Left renal cortex interstitium (tissue), 4 donors: ENCODE data around the gene SORBS1. TPM values are rescaled to one million over a fixed set of nuclear protein-coding genes. Genes with fewer than 3 reads are reported as not detected.

Source experiments
- DNase-seq, 4 donors: peaks; one replicate each; pipeline ENCODE4 v3.0.0-alpha.2; 2013; ENCODE audit warnings: low read depth in 4 of 4, low spot score in 2 of 4, missing footprints in 1 of 4
- polyA plus RNA-seq, 4 donors: library from polyadenylated mRNA; unstranded; fragments of 120-200 nt; gene quantifications; one replicate each; pipeline ENCODE4 v1.2.1, GENCODE V29; 2013; ENCODE audit not compliant: insufficient read length in 4 of 4

The SORBS1 gene
- polyA plus RNA-seq, 4 donors, result 26.1 to 37.8 (median 29.2) TPM

DNA sequence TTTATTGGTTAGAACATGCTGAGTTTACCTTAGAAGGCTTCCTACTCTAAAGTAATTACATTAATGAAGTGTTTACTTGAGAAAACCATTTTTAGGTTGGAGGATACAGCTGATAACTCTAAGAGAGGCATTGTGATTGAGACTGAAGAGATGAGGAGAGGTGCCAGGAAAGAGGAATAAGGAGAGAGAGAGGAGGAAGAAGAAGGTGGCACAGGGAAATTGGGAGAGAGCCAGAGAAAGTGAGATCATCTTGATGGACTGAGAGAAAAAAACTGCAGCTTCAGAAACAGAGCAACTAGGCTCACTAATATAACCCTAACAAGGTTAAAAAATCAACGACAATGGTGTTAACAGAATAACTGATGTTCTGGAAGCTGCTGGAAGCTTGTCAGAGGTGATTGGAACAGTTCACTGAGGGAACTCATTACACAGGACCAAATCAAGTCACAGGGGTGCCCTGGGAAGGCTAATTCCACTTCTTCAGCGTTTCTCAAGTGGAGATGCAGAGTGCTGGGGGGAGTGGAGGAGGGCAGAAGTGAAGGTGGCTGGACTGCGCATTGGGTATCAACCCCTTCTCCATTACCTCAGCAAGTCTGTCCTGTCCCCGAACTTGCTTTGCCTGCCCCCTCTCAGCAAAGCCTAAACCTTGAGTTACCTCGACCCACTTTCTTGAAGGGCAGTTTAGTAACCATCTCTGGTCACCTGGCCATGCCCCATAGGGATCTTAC is 6.9 kb upstream of the SORBS1 start:
- no peak for DNase-seq

GRCh38 chr10:95566136-95566535 is 5.0 kb upstream of the SORBS1 start:
- no peak for DNase-seq

- no peak for DNase-seq
These were observed 4.2 kb upstream of the SORBS1 start for GRCh38 chr10:95565336-95565735.

- no peak for DNase-seq
These were observed 3.1 kb upstream of the SORBS1 start for GRCh38 chr10:95564291-95564690.

DNA sequence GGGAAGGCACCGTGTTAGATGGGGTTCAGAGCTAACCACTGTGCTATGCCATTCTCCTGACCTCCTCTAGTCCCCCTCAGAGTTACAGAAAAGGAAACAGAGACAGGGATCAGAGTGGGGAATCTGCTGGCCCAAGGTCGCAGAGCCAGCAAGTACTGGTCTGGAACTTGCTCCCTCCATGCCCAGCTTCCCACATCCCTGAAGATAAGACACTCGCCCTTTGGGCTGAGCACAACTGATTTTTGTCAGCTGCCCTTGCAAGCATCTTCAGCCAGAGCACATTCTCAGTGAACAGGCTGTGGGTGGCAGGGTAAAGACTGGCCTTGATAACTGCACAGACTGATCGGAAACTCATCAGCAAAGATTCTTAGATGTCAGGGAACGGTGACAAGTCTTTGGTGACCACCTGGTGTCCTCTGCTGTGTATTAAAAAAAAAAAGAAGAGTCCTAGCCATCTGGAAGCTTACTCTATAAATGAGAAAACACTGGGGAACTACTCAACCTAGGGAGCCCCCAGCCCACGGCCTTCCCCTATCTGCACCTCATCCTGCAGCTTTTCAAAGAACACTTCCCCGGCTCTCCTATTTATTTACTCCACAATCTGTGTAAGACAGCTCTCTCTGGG is 1.3 kb upstream of the SORBS1 start:
- DNase-seq, result no peak

DNA sequence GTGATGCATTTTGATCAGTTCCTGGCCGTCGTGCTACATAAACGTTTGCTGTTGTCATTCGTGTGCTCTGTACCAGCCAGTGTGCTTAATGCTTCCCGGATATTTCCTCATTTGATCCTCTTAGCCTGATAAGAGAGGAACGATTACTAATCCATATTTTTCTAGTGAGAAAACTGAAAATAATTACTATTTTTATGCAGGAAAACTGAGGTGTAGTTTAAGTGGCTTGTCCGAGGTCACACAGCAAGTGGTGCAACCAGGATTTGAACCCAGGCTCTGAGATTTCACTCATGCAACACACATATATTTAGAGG is 650 bp upstream of the SORBS1 start:
- no peak for DNase-seq

- DNase-seq, result no peak
These were observed 644 bp downstream of the SORBS1 start for GRCh38 chr10:95560278-95561176.

- no peak for DNase-seq
These were observed 1.3 kb downstream of the SORBS1 start for GRCh38 chr10:95559896-95560277.

GRCh38 chr10:95559471-95559870 is 1.7 kb downstream of the SORBS1 start:
- DNase-seq, result no peak

DNA sequence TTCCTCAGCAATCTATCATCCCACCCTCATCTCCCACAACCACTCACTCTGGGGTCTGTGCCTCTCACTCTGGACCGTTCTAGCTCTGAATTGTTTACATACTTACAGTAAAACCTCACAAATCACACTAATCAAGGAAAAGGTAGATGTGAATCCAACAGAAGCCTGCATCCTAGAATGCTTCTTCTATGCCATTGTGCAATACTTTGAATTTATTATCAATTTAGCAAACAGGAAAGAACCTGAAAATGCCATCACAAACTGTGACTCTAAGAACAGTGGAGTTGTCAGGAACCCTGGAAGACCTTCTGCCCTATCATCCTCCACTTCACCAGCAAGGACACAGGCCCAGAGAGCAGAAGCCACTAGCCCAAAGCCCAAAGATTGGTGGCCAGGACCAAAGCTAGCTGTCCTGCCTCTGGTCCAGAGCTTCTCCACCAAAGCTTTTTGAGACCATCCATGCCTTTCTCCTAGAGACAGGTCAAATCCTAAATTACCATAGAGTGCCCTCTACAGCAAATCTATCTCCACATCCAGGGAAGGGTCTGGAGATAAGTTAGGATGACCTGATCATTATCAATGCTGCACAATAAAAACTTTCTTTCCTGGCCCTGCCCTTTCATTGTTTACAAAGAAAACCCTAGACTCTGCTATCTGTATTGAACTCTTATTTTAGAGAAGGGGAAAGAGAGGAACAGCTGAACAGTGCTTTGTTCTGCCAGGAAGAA is 2.4 kb downstream of the SORBS1 start:
- no peak for DNase-seq

GRCh38 chr10:95556994-95557767 is 4.0 kb downstream of the SORBS1 start:
- DNase-seq, result no peak

DNA sequence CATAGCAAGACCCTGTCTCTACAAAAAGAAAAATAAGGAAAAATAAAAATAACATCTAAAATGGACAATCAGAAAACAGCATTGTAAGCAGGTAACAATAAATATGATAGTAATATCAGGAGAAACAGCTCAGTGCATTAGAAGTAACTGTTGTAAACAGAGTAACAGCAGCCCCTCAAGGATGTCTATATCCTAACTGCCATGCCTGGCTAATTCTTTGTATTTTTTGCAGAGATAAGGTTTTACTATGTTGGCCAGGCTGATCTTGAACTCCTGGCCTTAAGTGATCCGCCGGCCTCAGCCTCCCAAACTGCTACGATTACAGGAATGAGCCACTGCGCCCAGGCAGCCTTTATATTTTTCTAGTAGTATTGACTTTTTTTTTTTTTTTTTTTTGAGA is 7.5 kb downstream of the SORBS1 start:
- no peak for DNase-seq

DNA sequence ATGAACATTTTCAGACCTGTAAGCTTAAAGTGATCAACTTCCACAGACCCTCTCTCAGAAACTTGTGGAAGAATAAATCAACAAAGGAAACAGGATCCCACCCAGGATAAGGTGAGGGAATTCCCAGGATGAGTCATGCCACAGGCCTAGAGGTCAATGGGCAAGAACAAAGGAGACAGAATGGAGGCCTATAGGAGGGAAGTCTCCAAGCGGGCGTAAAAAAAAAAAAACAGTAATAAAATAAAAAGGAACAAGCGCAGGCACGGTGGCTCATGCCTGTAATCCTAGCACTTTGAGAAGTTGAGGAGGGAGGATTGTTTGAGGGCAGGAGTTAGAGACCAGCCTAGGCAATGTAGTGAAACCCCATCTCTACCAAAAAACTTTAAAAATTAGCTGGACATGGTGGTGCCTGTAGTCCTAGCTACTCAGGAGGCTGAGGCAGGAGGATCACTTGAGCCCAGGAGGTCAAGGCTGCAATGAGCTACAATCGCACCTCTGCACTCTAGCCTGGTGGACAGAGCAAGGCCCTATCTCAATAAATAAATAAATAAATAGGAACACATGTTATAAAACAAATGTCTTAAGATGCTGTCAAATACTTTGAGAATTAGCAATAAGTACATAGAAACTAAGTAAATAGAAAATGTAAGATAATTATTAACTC is 8.4 kb downstream of the SORBS1 start:
- DNase-seq, result no peak

GRCh38 chr10:95550073-95550672 is 11.0 kb downstream of the SORBS1 start:
- no peak for DNase-seq

DNA sequence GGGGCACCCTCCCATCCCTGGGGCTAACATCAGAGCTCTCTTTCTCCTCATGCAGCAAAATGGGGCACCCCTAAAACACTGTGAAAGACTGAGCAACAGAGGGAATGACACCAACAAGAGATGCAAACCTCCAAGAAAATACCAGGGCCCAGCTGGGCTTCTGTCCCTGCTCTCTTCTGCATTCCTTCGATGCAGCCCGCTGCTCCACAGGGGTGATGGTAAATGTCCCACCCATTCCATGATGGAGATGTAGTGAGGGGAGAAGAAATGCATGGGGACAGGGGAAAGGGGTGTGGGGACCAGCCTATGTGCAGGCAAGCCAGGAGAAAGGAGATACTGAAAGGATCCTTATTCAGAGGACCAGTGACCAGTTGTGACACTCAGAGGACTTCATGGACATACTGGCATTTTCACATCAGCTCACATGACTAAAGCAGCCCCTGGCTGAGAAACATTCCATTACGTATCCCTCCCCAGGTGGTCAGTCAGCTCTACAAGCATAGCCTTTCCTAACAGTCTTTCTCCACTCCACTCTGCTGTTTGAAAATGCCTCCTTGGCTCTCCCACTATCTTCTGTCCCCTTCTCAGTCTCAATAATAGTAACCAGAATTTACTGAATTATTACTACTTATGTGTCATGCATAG is 13.3 kb downstream of the SORBS1 start:
- DNase-seq, result no peak

- no peak for DNase-seq
These were observed 14.0 kb downstream of the SORBS1 start for GRCh38 chr10:95547197-95547596.

GRCh38 chr10:95545981-95546380 is 15.2 kb downstream of the SORBS1 start:
- DNase-seq, result no peak

DNA sequence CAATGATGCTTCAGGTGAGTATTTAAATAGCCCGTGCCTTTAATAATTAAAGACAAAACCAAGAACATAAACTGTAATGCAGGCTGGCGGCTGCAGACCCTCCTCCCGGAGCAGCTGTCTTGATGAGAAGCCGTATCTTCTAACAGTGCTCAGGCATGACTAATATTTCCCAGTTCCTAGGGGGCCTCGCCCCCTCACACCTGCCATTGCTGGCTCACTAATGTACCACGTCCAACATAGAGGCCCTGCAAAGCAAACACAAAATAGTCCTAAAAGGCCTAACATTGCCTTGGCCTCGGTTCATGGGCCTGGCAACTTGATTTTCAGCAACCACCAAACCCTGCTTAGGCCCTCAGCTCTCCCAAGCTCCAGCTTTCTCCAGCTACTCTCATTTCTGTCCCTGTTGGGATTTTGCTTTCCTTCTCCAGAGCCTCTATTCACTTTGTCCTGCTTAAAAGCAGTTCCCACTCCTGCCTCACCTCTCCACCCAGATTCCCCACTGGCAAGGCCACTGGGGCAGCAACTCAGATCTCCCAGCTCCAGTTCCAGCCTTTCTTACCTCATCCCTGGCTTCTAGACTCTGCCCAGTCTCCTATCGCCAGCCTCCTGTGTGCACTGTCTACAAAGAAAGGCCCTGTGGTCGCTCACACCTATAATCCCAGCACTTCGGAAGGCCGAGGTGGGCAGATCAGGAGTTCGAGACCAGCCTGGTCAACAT is 16.2 kb downstream of the SORBS1 start:
- no peak for DNase-seq
